HAP-1 (cell line): ENCODE measurements around the gene NUDCD2.

Experiments used
- DNase-seq, 2 experiments: peaks; one replicate each; pipeline ENCODE4 v3.0.0-alpha.2; 2016 to 2020; ENCODE audit warnings: low spot score in 2 of 2
- H3K27me3 ChIP-seq: fragments of 250-450 bp; sonication (Bioruptor Pico); 2 replicates; pipeline ENCODE4 v1.5.1; 2020; ENCODE audit warnings: low read depth, mild to moderate bottlenecking, moderate library complexity
- H3K36me3 ChIP-seq: fragments of 250-450 bp; sonication (Bioruptor Pico); replicated peaks from 2 replicates; pipeline ENCODE4 v1.5.1; 2020; ENCODE audit warnings: mild to moderate bottlenecking
- H3K4me1 ChIP-seq: fragments of 250-450 bp; sonication (Bioruptor Pico); 2 replicates; pipeline ENCODE4 v1.5.1; 2020; ENCODE audit warnings: mild to moderate bottlenecking
- H3K4me3 ChIP-seq: fragments of 250-450 bp; sonication (Bioruptor Pico); 2 replicates; pipeline ENCODE4 v1.5.1; 2020; ENCODE audit warnings: mild to moderate bottlenecking, moderate library complexity
- H3K9me3 ChIP-seq: fragments of 250-450 bp; sonication (Bioruptor Pico); 2 replicates; pipeline ENCODE4 v1.5.1; 2020; ENCODE audit warnings: mild to moderate bottlenecking, moderate library complexity
- in situ Hi-C: fragments of 300-500 bp; cut with MboI; formaldehyde crosslinking; loops from 3 replicates; pipeline ENCODE4 v1.14.3; 2020; ENCODE audit warnings: low sequenced_read_pairs, inconsistent platforms, mixed read lengths

Gene NUDCD2

GRCh38 chr5:163459819-163460561 lies at the start of gene NUDCD2:
Gene NUDCD2, minus strand, starts transcription at chr5:163460102. Its CDS starts 52 bp downstream, at chr5:163460050.
- Histone ChIP-seq H3K9me3 (no peaks in the 10 kb centered on the region), H3K27me3 (no peaks in the 10 kb centered on the region), H3K4me1 (peaks cover 18% of the 10 kb centered on the region), H3K36me3 (peaks cover 27% of the 10 kb centered on the region), H3K4me3 (peak within 1 kb of the TSS; percentile 62)
- peak; percentile 97 to 99 for DNase-seq
- in situ Hi-C loops, result no loop called here

- peaks cover 23% of the 10 kb centered on the region for H3K36me3 ChIP-seq
- H3K4me3 ChIP-seq, result no peak overlapping the region
- peaks cover 23% of the 10 kb centered on the region for H3K4me1 ChIP-seq
- no peaks in the 10 kb centered on the region for H3K27me3 ChIP-seq
- in situ Hi-C loops, result no loop called here
- H3K9me3 ChIP-seq, result no peaks in the 10 kb centered on the region
- DNase-seq, result peak in 1 of 2 experiments; percentile 44
Observed at GRCh38 chr5:163509291-163509951, 49.5 kb upstream of the NUDCD2 start.

GRCh38 chr5:163508753-163509152 lies 48.9 kb upstream of the NUDCD2 start:
- no peak for DNase-seq
- in situ Hi-C loops, result no loop called here
- Histone ChIP-seq H3K4me1 (peaks cover 30% of the 10 kb centered on the region), H3K27me3 (no peaks in the 10 kb centered on the region), H3K9me3 (no peaks in the 10 kb centered on the region), H3K4me3 (no peak overlapping the region), H3K36me3 (peaks cover 17% of the 10 kb centered on the region)

GRCh38 chr5:163506726-163507125 lies 46.8 kb upstream of the NUDCD2 start:
- no peak for DNase-seq
- H3K36me3 ChIP-seq, result peaks cover 2% of the 10 kb centered on the region
- no peaks in the 10 kb centered on the region for H3K27me3 ChIP-seq
- H3K4me3 ChIP-seq, result peak overlapping the region; percentile 85
- H3K9me3 ChIP-seq, result no peaks in the 10 kb centered on the region
- in situ Hi-C loops, result no loop called here
- peaks cover 37% of the 10 kb centered on the region for H3K4me1 ChIP-seq

GRCh38 chr5:163506095-163506457 lies 46.2 kb upstream of the NUDCD2 start:
- peaks cover 37% of the 10 kb centered on the region for H3K4me1 ChIP-seq
- no peaks in the 10 kb centered on the region for H3K9me3 ChIP-seq
- no peaks in the 10 kb centered on the region for H3K36me3 ChIP-seq
- DNase-seq, result no peak
- H3K27me3 ChIP-seq, result no peaks in the 10 kb centered on the region
- in situ Hi-C loops, result no loop called here
- peak overlapping the region; percentile 85 for H3K4me3 ChIP-seq

GRCh38 chr5:163505368-163506094 lies 45.6 kb upstream of the NUDCD2 start, which contains the start of gene MAT2B:
Gene MAT2B, plus strand, starts transcription at chr5:163505619. Its CDS starts 68 bp downstream, at chr5:163505687.
- H3K4me1 ChIP-seq, result peaks cover 37% of the 10 kb centered on the region
- in situ Hi-C loops, result no loop called here

GRCh38 chr5:163505049-163505367 lies 45.1 kb upstream of the NUDCD2 start:
- peak overlapping the region; percentile 85 for H3K4me3 ChIP-seq
- no peaks in the 10 kb centered on the region for H3K9me3 ChIP-seq
- H3K4me1 ChIP-seq, result peaks cover 37% of the 10 kb centered on the region
- in situ Hi-C loops, result no loop called here
- no peaks in the 10 kb centered on the region for H3K27me3 ChIP-seq
- DNase-seq, result no peak
- H3K36me3 ChIP-seq, result no peaks in the 10 kb centered on the region

More at GRCh38 chr5:163505368-163506094, 45.6 kb upstream of the NUDCD2 start, which contains the start of gene MAT2B:
- Histone ChIP-seq H3K9me3 (no peaks in the 10 kb centered on the region), H3K27me3 (no peaks in the 10 kb centered on the region), H3K36me3 (no peaks in the 10 kb centered on the region), H3K4me3 (peak within 1 kb of the TSS; percentile 85)
- peak; percentile 92 to 97 for DNase-seq

- DNase-seq, result peak; percentile 62 to 75
- no peaks in the 10 kb centered on the region for H3K36me3 ChIP-seq
- in situ Hi-C loops, result no loop called here
Observed at GRCh38 chr5:163504079-163504931, 44.4 kb upstream of the NUDCD2 start.

GRCh38 chr5:163503106-163504078 lies 43.5 kb upstream of the NUDCD2 start:
- no peaks in the 10 kb centered on the region for H3K9me3 ChIP-seq
- peak; percentile 77 to 81 for DNase-seq
- H3K27me3 ChIP-seq, result no peaks in the 10 kb centered on the region
- peak overlapping the region; percentile 85 for H3K4me3 ChIP-seq
- no peaks in the 10 kb centered on the region for H3K36me3 ChIP-seq
- in situ Hi-C loops, result no loop called here
- peaks cover 29% of the 10 kb centered on the region for H3K4me1 ChIP-seq

More at GRCh38 chr5:163504079-163504931, 44.4 kb upstream of the NUDCD2 start:
- no peaks in the 10 kb centered on the region for H3K27me3 ChIP-seq
- peaks cover 34% of the 10 kb centered on the region for H3K4me1 ChIP-seq
- peak overlapping the region; percentile 85 for H3K4me3 ChIP-seq
- no peaks in the 10 kb centered on the region for H3K9me3 ChIP-seq

GRCh38 chr5:163502521-163502920 lies 42.6 kb upstream of the NUDCD2 start:
- Histone ChIP-seq H3K4me3 (no peak overlapping the region), H3K36me3 (no peaks in the 10 kb centered on the region)
- in situ Hi-C loops, result no loop called here

GRCh38 chr5:163498886-163499285 lies 39.0 kb upstream of the NUDCD2 start:
- in situ Hi-C loops, result no loop called here
- no peak for DNase-seq
- Histone ChIP-seq H3K9me3 (no peaks in the 10 kb centered on the region), H3K36me3 (no peaks in the 10 kb centered on the region), H3K4me3 (no peak overlapping the region), H3K27me3 (no peaks in the 10 kb centered on the region), H3K4me1 (peaks cover 9% of the 10 kb centered on the region)

More at GRCh38 chr5:163502521-163502920, 42.6 kb upstream of the NUDCD2 start:
- no peak for DNase-seq
- Histone ChIP-seq H3K4me1 (peaks cover 26% of the 10 kb centered on the region), H3K9me3 (no peaks in the 10 kb centered on the region), H3K27me3 (no peaks in the 10 kb centered on the region)

- no peaks in the 10 kb centered on the region; the same call in 1 of the 2 replicates for H3K4me1 ChIP-seq
- in situ Hi-C loops, result no loop called here
- DNase-seq, result no peak
- H3K4me3 ChIP-seq, result no peak overlapping the region
- peaks cover 12% of the 10 kb centered on the region for H3K36me3 ChIP-seq
- no peaks in the 10 kb centered on the region for H3K9me3 ChIP-seq
- H3K27me3 ChIP-seq, result no peaks in the 10 kb centered on the region
Observed at GRCh38 chr5:163497315-163497714, 37.4 kb upstream of the NUDCD2 start.
